Stimulated activated CD4-positive, alpha-beta T cell treated with anti-CD3 and anti-CD28 coated beads, Interleukin-2, amount 100 ng/mL, for 4 hours (primary cell): Measurements from ENCODE around the gene CEP43.

ENCODE experiments used
- DNase-seq: peaks from one replicate; pipeline ENCODE4 v3.0.0-alpha.2; 2020; ENCODE audit warnings: low read depth

CEP43 gene

GRCh38 chr6:167013946-167014345, 14.7 kb downstream of the CEP43 start:
- no peak for DNase-seq

GRCh38 chr6:167015302-167015701, 16.1 kb downstream of the CEP43 start:
- no peak for DNase-seq

- DNase-seq = no peak
These were observed 21.0 kb downstream of the CEP43 start for GRCh38 chr6:167020206-167020605.

- no peak for DNase-seq
These were observed 28.1 kb downstream of the CEP43 start for GRCh38 chr6:167027308-167027707.

- no peak for DNase-seq
These were observed 28.6 kb downstream of the CEP43 start for GRCh38 chr6:167027772-167028171.

- DNase-seq = no peak
These were observed 31.2 kb downstream of the CEP43 start for GRCh38 chr6:167030222-167031072.

GRCh38 chr6:167031082-167031709, 32.0 kb downstream of the CEP43 start:
- DNase-seq = no peak

GRCh38 chr6:167034056-167034455, 34.9 kb downstream of the CEP43 start:
- DNase-seq = no peak

- DNase-seq = no peak
These were observed 38.6 kb downstream of the CEP43 start for GRCh38 chr6:167037762-167038161.

- no peak for DNase-seq
These were observed 45.5 kb downstream of the CEP43 start for GRCh38 chr6:167044696-167045095.

GRCh38 chr6:167045828-167046580, 46.8 kb downstream of the CEP43 start:
- no peak for DNase-seq

- DNase-seq = no peak
These were observed 47.8 kb downstream of the CEP43 start for GRCh38 chr6:167046861-167047495.

- DNase-seq = no peak
These were observed 48.4 kb downstream of the CEP43 start for GRCh38 chr6:167047554-167047953.
